H1 (cell line): ENCODE results near the gene HLA-F. TPM values are rescaled to one million over a fixed set of nuclear protein-coding genes. Genes with fewer than 3 reads are reported as not detected.

Source experiments
- EP300 ChIP-seq, 2 experiments: IDR thresholded peaks; 1 replicate in 1 of 2; 2 replicates in 1 of 2; pipeline ENCODE4 v1.6.1; 2011 to 2012; ENCODE audit warnings: low read depth in 2 of 2, low read length in 2 of 2, mild to moderate bottlenecking in 2 of 2, borderline replicate concordance in 1 of 2, inconsistent platforms in 1 of 2, moderate library complexity in 1 of 2
- POLR2AphosphoS5 ChIP-seq: IDR thresholded peaks from 2 replicates; pipeline ENCODE4 v1.6.1; 2011; ENCODE audit warnings: low read depth, low read length
- POU5F1 ChIP-seq: IDR thresholded peaks from 2 replicates; pipeline ENCODE4 v1.6.1; 2011; ENCODE audit warnings: low read depth, mild to moderate bottlenecking, low read length, moderate library complexity
- RXRA ChIP-seq: IDR thresholded peaks from 2 replicates; pipeline ENCODE4 v1.6.1; 2011; ENCODE audit warnings: low read depth, mild to moderate bottlenecking, low read length, moderate library complexity; ENCODE audit not compliant: insufficient read depth
- TAF7 ChIP-seq: optimal IDR thresholded peaks from 2 replicates; pipeline ENCODE3; 2011; ENCODE audit warnings: low read depth, mild to moderate bottlenecking, inconsistent platforms, low read length, moderate library complexity, borderline replicate concordance
- TBP ChIP-seq: IDR thresholded peaks from 2 replicates; pipeline ENCODE4 v1.6.1; 2011; ENCODE audit warnings: low read depth, low read length, improper control_type of control experiment
- TCF12 ChIP-seq: IDR thresholded peaks from 2 replicates; pipeline ENCODE4 v1.6.1; 2011; ENCODE audit warnings: low read depth, mild to moderate bottlenecking, low read length
- TEAD4 ChIP-seq: IDR thresholded peaks from 2 replicates; pipeline ENCODE4 v1.6.1; 2012; ENCODE audit warnings: low read depth, low read length, inconsistent platforms, mixed read lengths
- polyA plus RNA-seq, 7 experiments: library from polyadenylated mRNA; depleted of rRNA in 3 of 7; stranded (reverse) in 5 of 7; unstranded in 2 of 7; fragments of >200 nt in 5 of 7; fragments of 200-250 nt in 2 of 7; gene quantifications; 1 replicate in 5 of 7; 2 replicates in 1 of 7; 4 replicates in 1 of 7; pipeline versions ENCODE4 v1.2.1 to v1.2.3, GENCODE V29; 2011 to 2013; ENCODE audit warnings: missing spikeins in 2 of 7, mixed read lengths in 2 of 7
- total RNA-seq: library from RNA; stranded (reverse); fragmentation: NEBNext Ultra II Directional; extraction: Animal tissue kit (Norgen Biotek cat#: 25700); gene quantifications from 2 replicates; pipeline ENCODE4 v1.2.1, GENCODE V29; 2021
- TF ChIP-seq, protein P1 (sequence below): IDR thresholded peaks from 2 replicates; pipeline ENCODE4 v1.6.1; 2012; ENCODE audit warnings: low read length, inconsistent platforms

HLA-F gene
- total and polyA plus RNA-seq, 2 of the 8 experiments (the other 6 are each of a cell fraction or from before 2014, with no cell fraction given), result 9.6 to 11.7 TPM

DNA sequence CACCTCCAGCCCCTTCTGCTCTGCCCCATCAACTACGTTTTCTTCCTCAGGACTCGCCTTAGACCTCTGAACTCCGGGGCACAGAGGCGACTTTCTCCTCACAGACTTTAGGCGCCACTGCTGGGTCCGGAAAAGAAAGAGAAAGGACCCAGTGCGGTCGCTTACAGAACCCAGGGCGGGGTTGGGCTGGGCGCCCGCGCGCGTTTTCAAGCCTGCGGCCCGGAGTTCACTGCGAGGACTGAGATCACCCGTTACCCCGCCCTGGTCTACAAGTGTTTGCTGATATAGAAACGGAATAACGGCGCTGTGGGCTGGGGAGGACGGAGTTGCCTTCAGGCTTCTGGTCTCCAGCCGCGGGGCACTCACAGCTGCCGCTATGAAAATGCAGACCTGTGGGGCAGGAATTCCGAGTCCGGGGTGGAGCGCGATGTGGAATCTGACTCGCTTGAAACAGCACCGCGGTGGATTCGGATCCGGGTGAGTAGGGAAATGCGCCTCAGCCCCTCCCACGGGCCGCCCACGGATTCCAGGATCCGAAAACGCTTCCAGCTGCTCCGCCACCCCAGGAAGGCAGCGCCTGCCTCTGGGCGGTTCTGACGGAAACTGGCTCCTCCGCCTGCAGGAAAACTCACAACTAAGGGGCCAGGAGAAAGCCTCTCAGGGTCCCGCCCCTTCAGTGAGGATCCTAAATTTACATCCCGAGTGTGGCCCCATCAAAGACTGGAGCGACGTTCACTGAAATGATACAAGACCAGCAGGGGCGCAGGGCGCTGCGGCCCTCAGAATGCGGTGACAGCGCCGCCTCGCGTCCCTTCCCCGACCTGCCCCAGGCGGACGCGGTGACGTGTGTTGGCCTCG lies 29.4 kb downstream of the HLA-F start (continued):
- TF ChIP-seq POU5F1, result no peak
- TF ChIP-seq EP300 (IDR thresholded peaks at IDR 0.05; ENCODE audit: borderline replicate concordance in 1 of 2, low read depth in 2 of 2, low read length in 2 of 2), result peak in 1 of 2 experiments; percentile 60; a peak in 1 of 3 replicates
- peak; percentile 71 for TF ChIP-seq TBP
- peak; percentile 78 for TF ChIP-seq TAF7
- 0 out of 2 replicates have a peak, but pooled peaks have one; percentile 32 for TF ChIP-seq TCF12
- TF ChIP-seq, protein P1, sequence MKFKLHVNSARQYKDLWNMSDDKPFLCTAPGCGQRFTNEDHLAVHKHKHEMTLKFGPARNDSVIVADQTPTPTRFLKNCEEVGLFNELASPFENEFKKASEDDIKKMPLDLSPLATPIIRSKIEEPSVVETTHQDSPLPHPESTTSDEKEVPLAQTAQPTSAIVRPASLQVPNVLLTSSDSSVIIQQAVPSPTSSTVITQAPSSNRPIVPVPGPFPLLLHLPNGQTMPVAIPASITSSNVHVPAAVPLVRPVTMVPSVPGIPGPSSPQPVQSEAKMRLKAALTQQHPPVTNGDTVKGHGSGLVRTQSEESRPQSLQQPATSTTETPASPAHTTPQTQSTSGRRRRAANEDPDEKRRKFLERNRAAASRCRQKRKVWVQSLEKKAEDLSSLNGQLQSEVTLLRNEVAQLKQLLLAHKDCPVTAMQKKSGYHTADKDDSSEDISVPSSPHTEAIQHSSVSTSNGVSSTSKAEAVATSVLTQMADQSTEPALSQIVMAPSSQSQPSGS, result peak; percentile 71; the same call in 1 of the 2 replicates
- TF ChIP-seq RXRA, result 0 out of 2 replicates have a peak, but pooled peaks have one; percentile 32
- peak; percentile 43; the same call in 1 of the 2 replicates for TF ChIP-seq POLR2AphosphoS5
- TF ChIP-seq TEAD4, result peak; percentile 92
